Parathyroid adenoma (tissue), 2 donors: Measurements from ENCODE around the gene MTHFD1.

Experiments
- H2AFZ ChIP-seq: fragments of 300-600 bp; sonication (generic); one replicate; pipeline ENCODE4 v1.7.0; 2017; ENCODE audit warnings: antibody characterized with exemption, mild to moderate bottlenecking
- H3K27ac ChIP-seq: fragments of 300-600 bp; sonication (generic); one replicate; pipeline ENCODE4 v1.7.0; 2017
- H3K27me3 ChIP-seq: fragments of 300-600 bp; sonication (generic); one replicate; pipeline ENCODE4 v1.7.0; 2017; ENCODE audit warnings: low read length; ENCODE audit not compliant: control insufficient read depth, insufficient read depth
- H3K36me3 ChIP-seq: fragments of 300-600 bp; sonication (generic); one replicate; pipeline ENCODE4 v1.7.0; 2017; ENCODE audit warnings: low read length; ENCODE audit not compliant: control insufficient read depth, insufficient read depth
- H3K4me1 ChIP-seq: fragments of 300-600 bp; sonication (generic); one replicate; pipeline ENCODE4 v1.7.0; 2017; ENCODE audit warnings: control low read depth
- H3K4me2 ChIP-seq: fragments of 300-600 bp; sonication (generic); one replicate; pipeline ENCODE4 v1.7.0; 2017; ENCODE audit warnings: low read length
- H3K4me3 ChIP-seq: fragments of 300-600 bp; sonication (generic); one replicate; pipeline ENCODE4 v1.7.0; 2017; ENCODE audit warnings: low read depth, low read length
- H3K79me2 ChIP-seq: fragments of 300-600 bp; sonication (generic); one replicate; pipeline ENCODE4 v1.7.0; 2017; ENCODE audit warnings: control low read depth
- H3K9ac ChIP-seq: fragments of 300-600 bp; sonication (generic); one replicate; pipeline ENCODE4 v1.7.0; 2017; ENCODE audit warnings: mild to moderate bottlenecking
- H3K9me3 ChIP-seq: fragments of 300-600 bp; sonication (generic); one replicate; pipeline ENCODE4 v1.7.0; 2017; ENCODE audit warnings: low read length; ENCODE audit not compliant: control insufficient read depth
- CTCF ChIP-seq: fragments of 300-600 bp; sonication (generic); IDR thresholded peaks from one replicate; pipeline ENCODE4 v1.7.0; 2017; ENCODE audit warnings: antibody characterized with exemption, mild to moderate bottlenecking
- donor health status: primary hyperparathyroidism.

The MTHFD1 gene

GRCh38 chr14:64502887-64503433 is 114.8 kb downstream of the MTHFD1 start:
- Histone ChIP-seq H2AFZ (peak overlapping the region; percentile 99), H3K9ac (peak overlapping the region; percentile 74), H3K4me1 (peaks cover 26% of the 10 kb centered on the region)

GRCh38 chr14:64503434-64504309 is 115.5 kb downstream of the MTHFD1 start, which contains the start of gene ZBTB25:
ZBTB25 (minus strand) TSS chr14:64503838; CDS start chr14:64490533, 13,305 bp downstream.
- H3K4me1 ChIP-seq: peaks cover 26% of the 10 kb centered on the region
- no peak for TF ChIP-seq CTCF
- no peaks in the 10 kb centered on the region for H3K36me3 ChIP-seq
- peaks cover 28% of the 10 kb centered on the region for H3K79me2 ChIP-seq
- H3K9me3 ChIP-seq: no peaks in the 10 kb centered on the region
- H3K4me2 ChIP-seq: peak within 1 kb of the TSS; percentile 93
- H3K9ac ChIP-seq: peak within 1 kb of the TSS; percentile 84
- peak within 1 kb of the TSS; percentile 97 for H3K27ac ChIP-seq
- H2AFZ ChIP-seq: peak within 1 kb of the TSS; percentile 99
- peak within 1 kb of the TSS; percentile 89 for H3K4me3 ChIP-seq
- no peaks in the 10 kb centered on the region for H3K27me3 ChIP-seq

More at GRCh38 chr14:64502887-64503433, 114.8 kb downstream of the MTHFD1 start:
- Histone ChIP-seq H3K4me2 (peak overlapping the region; percentile 93), H3K79me2 (peaks cover 28% of the 10 kb centered on the region), H3K27ac (peak overlapping the region; percentile 97), H3K4me3 (peak overlapping the region; percentile 89), H3K27me3 (no peaks in the 10 kb centered on the region), H3K9me3 (no peaks in the 10 kb centered on the region), H3K36me3 (no peaks in the 10 kb centered on the region)
- no peak for TF ChIP-seq CTCF

GRCh38 chr14:64504310-64504896 is 116.2 kb downstream of the MTHFD1 start, which contains the start of gene ZBTB1:
ZBTB1 (plus strand) TSS chr14:64504770; CDS start chr14:64521505, 16,735 bp downstream.
- Histone ChIP-seq H2AFZ (peak within 1 kb of the TSS; percentile 99), H3K9me3 (no peaks in the 10 kb centered on the region), H3K9ac (peak within 1 kb of the TSS; percentile 84), H3K4me1 (peaks cover 26% of the 10 kb centered on the region), H3K79me2 (peaks cover 25% of the 10 kb centered on the region), H3K4me3 (peak within 1 kb of the TSS; percentile 89), H3K27me3 (no peaks in the 10 kb centered on the region), H3K36me3 (no peaks in the 10 kb centered on the region), H3K4me2 (peak within 1 kb of the TSS; percentile 93), H3K27ac (peak within 1 kb of the TSS; percentile 97)
- no peak for TF ChIP-seq CTCF

- H3K27me3 ChIP-seq: no peaks in the 10 kb centered on the region
- peak overlapping the region; percentile 93 for H3K4me2 ChIP-seq
- H3K9me3 ChIP-seq: no peaks in the 10 kb centered on the region
- H3K36me3 ChIP-seq: no peaks in the 10 kb centered on the region
- H3K27ac ChIP-seq: peak overlapping the region; percentile 97
- peaks cover 19% of the 10 kb centered on the region for H3K79me2 ChIP-seq
- TF ChIP-seq CTCF: no peak
- H3K4me1 ChIP-seq: peaks cover 20% of the 10 kb centered on the region
- H2AFZ ChIP-seq: peak overlapping the region; percentile 99
- H3K4me3 ChIP-seq: peak overlapping the region; percentile 89
- H3K9ac ChIP-seq: peak overlapping the region; percentile 69
These were observed 117.0 kb downstream of the MTHFD1 start for GRCh38 chr14:64504897-64505794.
